GM12878 (cell line): ENCODE measurements around the gene AP1G2. TPM values are rescaled to one million over a fixed set of nuclear protein-coding genes. Genes with fewer than 3 reads are reported as not detected.
"Not testable (repeated sequence)": the region's sequence is repeated elsewhere in the genome, so short reads cannot be mapped to it uniquely, and the experiment has no call there.

Experiments used
- ATAC-seq: fragments of 200-7000 bp; cut with Tn5 transposase; 3 replicates; pipeline ENCODE4 v1.9.1; 2020; ENCODE audit warnings: mild to moderate bottlenecking, moderate library complexity
- BruUV-seq: library from RNA; stranded (reverse); fragments of 400-500 nt; replicated peaks from 2 replicates; lab custom pipeline; 2021; lab: Mats Ljungman, UMichigan
- CTCF ChIA-PET: fragments of 300-600 bp; sonication (Branson Sonifier 250); formaldehyde crosslinking; extraction: SDS; loops from one replicate; lab custom pipeline; 2021; ENCODE audit warnings: inconsistent platforms; lab: Yijun Ruan, JAX
- POLR2A ChIA-PET: fragments of 350-600 bp; formaldehyde crosslinking; extraction: SDS; loops from one replicate; lab custom pipeline; 2021; ENCODE audit warnings: inconsistent platforms; lab: Charles Lee
- RAD21 ChIA-PET: fragments of 300-600 bp; sonication (Branson Sonifier 250); formaldehyde crosslinking; loops from one replicate; lab custom pipeline; 2023; ENCODE audit warnings: antibody characterized with exemption; ENCODE audit not compliant: unreplicated experiment; lab: Charles Lee
- SMC1A ChIA-PET: fragments of 300-600 bp; sonication (Branson Sonifier 250); formaldehyde crosslinking; loops from one replicate; lab custom pipeline; 2023; ENCODE audit not compliant: unreplicated experiment, uncharacterized antibody; lab: Charles Lee
- DNase-seq: peaks from one replicate; pipeline ENCODE4 v3.0.0-alpha.2; 2011; ENCODE audit warnings: low read depth, low spot score
- FAIRE-seq: peaks from 3 replicates; lab custom pipeline; 2011; peaks lifted over from hg19 to GRCh38; lab: Jason Lieb, UNC
- H2AFZ ChIP-seq: 2 replicates; pipeline ENCODE4 v1.6.0; 2011; ENCODE audit warnings: low read depth, low read length, control low read depth; ENCODE audit not compliant: control insufficient read depth
- H3K27ac ChIP-seq: 2 replicates; pipeline ENCODE4 v1.5.1; 2011; ENCODE audit warnings: control low read depth; ENCODE audit not compliant: control insufficient read depth, insufficient read depth
- H3K27me3 ChIP-seq, 2 experiments: replicated peaks in 1 of 2; 2 replicates each; pipeline versions ENCODE4 v1.6.0 to v1.6.1; 2011; ENCODE audit warnings: low read length in 1 of 2; ENCODE audit not compliant: control insufficient read depth in 2 of 2, insufficient read depth in 2 of 2
- H3K36me3 ChIP-seq, 2 experiments: 2 replicates each; pipeline ENCODE4 v1.5.1; 2011; ENCODE audit warnings: low read length in 1 of 2; ENCODE audit not compliant: control insufficient read depth in 2 of 2, insufficient read depth in 2 of 2
- H3K4me1 ChIP-seq: 2 replicates; pipeline ENCODE4 v1.6.1; 2011; ENCODE audit warnings: mild to moderate bottlenecking, low read length, moderate library complexity, mixed read lengths; ENCODE audit not compliant: control insufficient read depth, insufficient read depth
- H3K4me2 ChIP-seq: 2 replicates; pipeline ENCODE4 v1.6.0; 2011; ENCODE audit warnings: control low read depth; ENCODE audit not compliant: control insufficient read depth, insufficient read depth
- H3K4me3 ChIP-seq: fragments of 200-600 bp; sonication (generic); 2 replicates; pipeline ENCODE4 v1.5.1; 2016
- H3K79me2 ChIP-seq: 2 replicates; pipeline ENCODE4 v1.6.0; 2011; ENCODE audit warnings: low read length; ENCODE audit not compliant: control insufficient read depth, insufficient read depth
- H3K9ac ChIP-seq: 2 replicates; pipeline ENCODE4 v1.8.0; 2011; ENCODE audit warnings: low read length, control low read depth, mixed read lengths; ENCODE audit not compliant: control insufficient read depth, insufficient read depth
- H3K9me3 ChIP-seq: replicated peaks from 3 replicates; pipeline ENCODE4 v1.5.1; 2011; ENCODE audit warnings: mild to moderate bottlenecking, low read length; ENCODE audit not compliant: control insufficient read depth, insufficient read depth
- H4K20me1 ChIP-seq: 2 replicates; pipeline ENCODE4 v1.6.0; 2011; ENCODE audit not compliant: control insufficient read depth, insufficient read depth
- ATF7 ChIP-seq: fragments of 450-650 bp; IDR thresholded peaks from 2 replicates; pipeline ENCODE4 v1.6.1; 2016; ENCODE audit warnings: low read depth, mild to moderate bottlenecking
- FOS ChIP-seq: IDR thresholded peaks from 3 replicates; pipeline ENCODE4 v1.6.1; 2011; ENCODE audit warnings: borderline replicate concordance; ENCODE audit not compliant: insufficient read length; ENCODE audit errors: extremely low read depth
- JUNB ChIP-seq: IDR thresholded peaks from 2 replicates; pipeline ENCODE4 v1.6.1; 2016; ENCODE audit warnings: antibody characterized with exemption, mild to moderate bottlenecking
- NFYB ChIP-seq: IDR thresholded peaks from 2 replicates; pipeline ENCODE4 v1.6.1; 2011; ENCODE audit warnings: low read depth, mild to moderate bottlenecking, low read length, improper control_type of control experiment, moderate library complexity; ENCODE audit not compliant: insufficient read depth
- NR2C1 ChIP-seq: fragments of 450-650 bp; IDR thresholded peaks from 2 replicates; pipeline ENCODE4 v1.6.1; 2017; ENCODE audit warnings: antibody characterized with exemption, mild to moderate bottlenecking, moderate library complexity
- RAD21 ChIP-seq: IDR thresholded peaks from 2 replicates; pipeline ENCODE4 v1.6.1; 2011; ENCODE audit warnings: mild to moderate bottlenecking, low read depth, low read length, moderate library complexity; ENCODE audit not compliant: insufficient read depth
- RBBP5 ChIP-seq: fragments of 200-600 bp; sonication (generic); conservative IDR thresholded peaks from 2 replicates; pipeline ENCODE4 v1.6.1; 2016
- SIN3A ChIP-seq: IDR thresholded peaks from 2 replicates; pipeline ENCODE4 v1.6.1; 2012; ENCODE audit warnings: low read depth, low read length, improper control_type of control experiment
- SIX5 ChIP-seq: IDR thresholded peaks from 2 replicates; pipeline ENCODE4 v1.6.1; 2011; ENCODE audit warnings: mild to moderate bottlenecking, low read depth, low read length, moderate library complexity; ENCODE audit not compliant: severe bottlenecking
- SREBF2 ChIP-seq: IDR thresholded peaks from 2 replicates; pipeline ENCODE4 v1.6.1; 2012; ENCODE audit warnings: mild to moderate bottlenecking, low read length
- TAF1 ChIP-seq: IDR thresholded peaks from 2 replicates; pipeline ENCODE4 v1.6.1; 2011; ENCODE audit warnings: mild to moderate bottlenecking, low read depth, low read length, borderline replicate concordance
- TCF7 ChIP-seq: IDR thresholded peaks from 2 replicates; pipeline ENCODE4 v1.6.1; 2014; ENCODE audit warnings: antibody characterized with exemption, borderline replicate concordance
- WRNIP1 ChIP-seq: IDR thresholded peaks from 2 replicates; pipeline ENCODE4 v1.6.1; 2011; ENCODE audit warnings: low read depth, low read length, improper control_type of control experiment, borderline replicate concordance
- YBX1 ChIP-seq: fragments of 450-650 bp; IDR thresholded peaks from 2 replicates; pipeline ENCODE4 v1.6.1; 2016; ENCODE audit warnings: antibody characterized with exemption
- ZNF274 ChIP-seq: IDR thresholded peaks from one replicate; pipeline ENCODE4 v1.8.0; 2011; ENCODE audit not compliant: insufficient read length, insufficient read depth
- WGBS: methylation state at CpG from one replicate; pipeline ENCODE4 v1.1.6; 2016; ENCODE audit warnings: low lambda C conversion rate; ENCODE audit not compliant: insufficient replicate concordance, insufficient coverage; ENCODE audit errors: missing lambda C conversion rate; 5-methylcytosine and 5-hydroxymethylcytosine counted together
- in situ Hi-C: fragments of 300-500 bp; cut with MboI; formaldehyde crosslinking; loops from 9 replicates; pipeline ENCODE4 v1.14.3; 2018; ENCODE audit warnings: mixed read lengths
- intact Hi-C: fragments of 100-400 bp; cut with micrococcal nuclease; formaldehyde crosslinking; loops from one replicate; pipeline ENCODE4 v1.14.2; 2022; ENCODE audit not compliant: unreplicated experiment
- polyA plus RNA-seq, 11 experiments: library from polyadenylated mRNA; depleted of rRNA in 4 of 11; unstranded in 6 of 11; stranded (reverse) in 5 of 11; fragments of >200 nt; fragmentation: Nextera tagmentation in 4 of 11; fragmentation: Illumina TruSeq in 1 of 11; extraction: Ambion mirVana in 4 of 11; extraction: Trizol in 1 of 11; gene quantifications; 1 replicate in 1 of 11; 2 replicates in 10 of 11; pipeline versions ENCODE4 v1.2.1 to v1.2.3, GENCODE V29; 2011 to 2016; ENCODE audit warnings: inconsistent platforms in 2 of 11, missing spikeins in 2 of 11, low read depth in 1 of 11
- total RNA-seq, 4 experiments: library from RNA; depleted of rRNA in 3 of 4; stranded (reverse); fragments of >200 nt in 3 of 4; fragmentation: Illumina TruSeq in 1 of 4; extraction: Trizol in 1 of 4; gene quantifications; 2 replicates each; pipeline versions ENCODE4 v1.2.1 to v1.2.3, GENCODE V29; 2013 to 2021

The AP1G2 gene
- total and polyA plus RNA-seq, 10 of the 15 experiments (the other 5 are each of a cell fraction or from before 2014, with no cell fraction given) = 41.5 to 146 (median 103) TPM

DNA sequence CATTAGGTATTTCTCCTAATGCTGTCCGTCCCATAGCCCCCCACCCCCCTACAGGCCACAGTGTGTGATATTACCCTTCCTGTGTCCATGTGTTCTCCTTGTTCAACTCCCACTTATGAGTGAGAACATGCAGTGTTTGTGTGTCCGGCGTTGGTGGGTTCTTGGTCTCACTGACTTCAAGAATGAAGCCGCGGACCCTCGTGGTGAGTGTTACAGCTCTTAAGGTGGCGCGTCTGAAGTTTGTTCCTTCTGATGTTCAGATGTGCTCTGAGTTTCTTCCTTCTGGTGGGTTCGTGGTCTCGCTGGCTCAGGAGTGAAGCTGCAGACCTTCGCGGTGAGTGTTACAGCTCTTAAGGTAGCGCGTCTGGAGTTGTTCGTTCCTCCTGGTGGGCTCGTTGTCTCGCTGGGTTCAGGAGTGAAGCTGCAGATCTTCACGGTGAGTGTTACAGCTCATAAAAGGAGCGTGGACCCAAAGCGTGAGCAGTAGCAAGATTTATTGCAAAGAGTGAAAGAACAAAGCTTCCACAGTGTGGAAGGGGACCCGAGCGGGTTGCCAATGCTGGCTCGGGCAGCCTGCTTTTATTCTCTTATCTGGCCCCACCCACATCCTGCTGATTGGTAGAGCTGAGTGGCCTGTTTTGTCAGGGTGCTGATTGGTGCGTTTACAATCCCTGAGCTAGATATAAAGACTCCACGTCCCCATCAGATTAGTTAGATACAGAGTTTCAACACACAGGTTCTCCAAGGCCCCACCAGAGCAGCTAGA lies 16.4 kb upstream of the AP1G2 start:
- BruUV-seq = not testable (repeated sequence)

GRCh38 chr14:23582906-23583760 lies 15.5 kb upstream of the AP1G2 start:
- no peaks in the 10 kb centered on the region for H3K4me1 ChIP-seq
- no peak overlapping the region for H3K4me2 ChIP-seq
- no peaks in the 10 kb centered on the region for H3K79me2 ChIP-seq
- no peaks in the 10 kb centered on the region for H3K36me3 ChIP-seq
- SMC1A ChIA-PET = interaction anchor here (1.4 kb wide), 1 partner anchor 347 kb away, joined by 4 read pairs; no protein-coding TSS in a partner anchor
- intact Hi-C loops = loop anchor here (10.0 kb wide), 1 partner anchor 442 kb away; no protein-coding TSS in a partner anchor
- DNase-seq (no peak), ATAC-seq (no peak), FAIRE-seq (no peak)
- H3K4me3 ChIP-seq = no peak overlapping the region
- H3K27me3 ChIP-seq = no peaks in the 10 kb centered on the region
- CTCF ChIA-PET = interaction anchor here (1.0 to 1.8 kb wide), 3 partner anchors 15 to 105 kb away, joined by 4 to 8 read pairs (median 5); partner anchors contain the start of gene AP1G2
- no peaks in the 10 kb centered on the region for H4K20me1 ChIP-seq
- H3K9me3 ChIP-seq = no peaks in the 10 kb centered on the region
- no peak overlapping the region for H3K27ac ChIP-seq
- RAD21 ChIA-PET = interaction anchor here (0.5 kb wide), 1 partner anchor 341 kb away, joined by 3 read pairs; no protein-coding TSS in a partner anchor
- H2AFZ ChIP-seq = no peak overlapping the region
- no TSS peak for BruUV-seq
- POLR2A ChIA-PET = no interaction called here
- WGBS = 67% methylated on average over 3 of the region's 3 CpGs
- no peak overlapping the region for H3K9ac ChIP-seq
- in situ Hi-C loops = no loop called here
- TF ChIP-seq ZNF274 (no peak), NFYB (no peak), TAF1 (no peak), SREBF2 (no peak), ATF7 (no peak), RBBP5 (no peak), JUNB (no peak), WRNIP1 (no peak), NR2C1 (no peak), RAD21 (no peak), FOS (no peak), SIX5 (no peak), YBX1 (no peak), SIN3A (no peak)

More for the DNA sequence above, 16.4 kb upstream of the AP1G2 start:
- H3K27me3 ChIP-seq, H3K9me3 ChIP-seq, H3K27ac ChIP-seq, H3K36me3 ChIP-seq, H3K4me3 ChIP-seq, H3K79me2 ChIP-seq, POLR2A ChIA-PET, H4K20me1 ChIP-seq, FAIRE-seq, H3K4me1 ChIP-seq, ATAC-seq, H2AFZ ChIP-seq, DNase-seq, H3K4me2 ChIP-seq, H3K9ac ChIP-seq, in situ Hi-C loops: not testable (repeated sequence)
- RAD21 ChIA-PET = interaction anchor here (0.5 kb wide), 1 partner anchor 342 kb away, joined by 3 read pairs; no protein-coding TSS in a partner anchor
- intact Hi-C loops = loop anchor here (10.0 kb wide), 1 partner anchor 441 kb away; no protein-coding TSS in a partner anchor
- WGBS = 77% methylated on average over 25 of the region's 25 CpGs
- TF ChIP-seq TCF7 = peak; percentile 84; the same call in 1 of the 2 replicates
- SMC1A ChIA-PET = interaction anchor here (1.4 kb wide), 1 partner anchor 347 kb away, joined by 4 read pairs; no protein-coding TSS in a partner anchor
- CTCF ChIA-PET = interaction anchor here (1.0 to 1.8 kb wide), 3 partner anchors 16 to 105 kb away, joined by 4 to 8 read pairs (median 5); partner anchors contain the start of gene AP1G2
